GM18861 (cell line): ENCODE data around the gene NEURL2.
"Not testable (repeated sequence)": the region's sequence is repeated elsewhere in the genome, so short reads cannot be mapped to it uniquely, and the experiment has no call there.

ENCODE experiments used
- ATAC-seq: cut with Tn5 transposase; IDR thresholded peaks from one replicate; pipeline ENCODE4 v1.9.1; 2021; ENCODE audit not compliant: unreplicated experiment

Gene NEURL2, protein sequence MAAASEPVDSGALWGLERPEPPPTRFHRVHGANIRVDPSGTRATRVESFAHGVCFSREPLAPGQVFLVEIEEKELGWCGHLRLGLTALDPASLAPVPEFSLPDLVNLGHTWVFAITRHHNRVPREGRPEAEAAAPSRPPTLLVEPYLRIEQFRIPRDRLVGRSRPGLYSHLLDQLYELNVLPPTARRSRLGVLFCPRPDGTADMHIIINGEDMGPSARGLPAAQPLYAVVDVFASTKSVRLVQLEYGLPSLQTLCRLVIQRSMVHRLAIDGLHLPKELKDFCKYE

GRCh38 chr20:45890985-45891983 is at the start of gene NEURL2, which contains the start of gene CTSA:
NEURL2 (minus strand) TSS chr20:45891208; CDS start chr20:45890991, 217 bp downstream.
CTSA (plus strand) TSS chr20:45891335; CDS start chr20:45891569, 234 bp downstream.
- ATAC-seq: peak; percentile 55

GRCh38 chr20:45940469-45940868 is 49.5 kb upstream of the NEURL2 start:
- ATAC-seq: no peak

DNA sequence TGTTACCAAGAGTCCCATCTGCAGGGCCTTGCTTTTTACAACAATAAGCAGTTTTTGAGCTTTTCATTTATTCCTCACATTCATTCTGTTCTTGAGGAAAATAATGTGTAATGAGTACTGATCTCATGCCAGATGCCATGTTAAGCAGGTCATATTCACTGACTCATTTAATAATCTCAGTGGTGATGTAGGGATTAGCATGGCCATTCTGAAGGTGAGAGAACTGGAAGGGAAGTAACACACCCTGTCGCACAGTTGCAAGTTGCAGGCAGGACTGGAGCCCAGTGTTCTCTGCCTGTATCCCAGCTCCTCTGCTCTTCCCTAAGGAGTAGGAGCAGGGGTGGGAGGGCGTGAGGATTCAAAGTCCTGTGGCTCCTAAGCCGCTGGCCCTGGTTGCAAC is 49.0 kb upstream of the NEURL2 start:
- no peak for ATAC-seq

GRCh38 chr20:45938727-45939438 is 47.9 kb upstream of the NEURL2 start:
- ATAC-seq: no peak

GRCh38 chr20:45937765-45938164 is 46.8 kb upstream of the NEURL2 start:
- ATAC-seq: no peak

DNA sequence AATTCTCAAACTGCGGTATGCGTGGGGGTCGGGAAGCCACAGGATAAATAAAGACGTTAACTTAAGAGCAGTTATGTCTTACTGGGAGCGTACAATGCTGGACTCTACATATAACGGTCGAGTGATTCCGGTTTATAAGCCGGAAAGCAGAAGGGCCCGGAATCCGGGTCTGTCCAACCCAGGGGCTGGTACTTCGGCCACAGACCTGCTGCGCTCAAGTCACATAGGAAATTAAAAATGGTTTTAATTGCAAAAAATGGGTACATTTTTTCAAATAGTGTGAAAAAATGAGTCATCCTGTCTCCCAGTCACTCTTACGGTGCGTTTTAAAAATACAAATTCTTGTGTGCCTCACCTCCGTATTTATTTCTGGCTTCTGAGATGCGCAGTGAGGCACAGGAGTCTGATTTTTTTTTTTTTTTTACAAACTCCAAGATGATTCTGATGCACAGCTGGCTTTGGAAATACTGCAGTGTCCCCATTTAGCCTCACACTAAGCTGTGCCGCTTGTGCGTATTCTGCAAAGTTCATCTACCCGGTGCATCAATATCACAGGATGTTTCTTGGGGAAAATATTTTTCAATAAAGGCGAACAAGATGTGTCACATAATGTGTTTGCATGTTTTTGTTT is 44.5 kb upstream of the NEURL2 start:
- peak; percentile 11 for ATAC-seq

- peak; percentile 69 for ATAC-seq
These were observed 43.8 kb upstream of the NEURL2 start, which contains the start of gene PCIF1 for GRCh38 chr20:45934586-45935415. PCIF1 (plus strand) TSS chr20:45934683; CDS start chr20:45939000, 4,317 bp downstream.

DNA sequence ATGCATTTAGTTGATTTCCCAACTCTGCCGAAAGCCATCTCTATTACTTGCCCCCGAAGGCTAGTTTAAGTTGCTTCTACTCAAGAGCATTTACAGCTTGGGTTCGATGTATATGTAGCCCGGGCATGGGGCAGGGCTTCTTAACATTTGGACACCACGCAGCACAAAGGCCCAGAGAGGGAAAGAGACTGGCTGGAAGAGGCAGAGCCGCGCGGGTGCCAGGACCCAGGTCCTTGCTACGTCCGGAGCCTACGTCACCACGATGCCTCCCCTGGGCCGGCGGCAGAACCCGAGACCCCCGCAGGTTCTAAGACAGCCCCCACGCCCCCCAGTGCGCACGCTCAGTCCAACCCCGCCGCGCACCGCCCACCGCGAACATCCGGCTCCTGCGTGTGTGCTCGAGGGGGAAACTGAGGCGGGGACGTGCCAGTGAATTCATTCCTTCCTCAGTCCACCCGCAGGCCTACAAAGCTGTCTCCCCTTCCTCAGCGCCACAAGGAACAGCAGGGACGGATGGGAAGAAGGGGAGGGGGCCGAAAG is 43.1 kb upstream of the NEURL2 start:
- ATAC-seq: peak; percentile 2

GRCh38 chr20:45933266-45934045 is 42.4 kb upstream of the NEURL2 start:
- ATAC-seq: peak; percentile 28

- ATAC-seq: not testable (repeated sequence)
These were observed 40.7 kb upstream of the NEURL2 start for GRCh38 chr20:45931680-45932079.

GRCh38 chr20:45927071-45927878 is 36.3 kb upstream of the NEURL2 start:
- no peak for ATAC-seq

DNA sequence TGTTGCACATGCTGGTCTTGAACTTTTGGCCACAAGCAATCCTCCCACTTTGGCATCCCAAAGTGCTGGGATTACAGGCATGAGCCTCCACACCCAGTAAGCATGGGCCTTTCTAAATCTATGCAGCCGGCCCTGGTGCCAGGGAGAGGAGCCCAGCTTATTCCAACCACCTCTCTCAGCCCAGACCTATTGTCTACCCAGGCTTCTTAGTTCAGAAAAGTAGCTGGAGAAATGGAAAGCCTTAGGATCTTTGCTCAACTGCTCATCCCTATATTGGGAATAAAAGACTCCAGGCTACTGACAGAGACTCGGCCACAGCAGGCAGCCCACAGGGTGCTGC is 35.7 kb upstream of the NEURL2 start:
- ATAC-seq: no peak

GRCh38 chr20:45925821-45926506 is 35.0 kb upstream of the NEURL2 start:
- no peak for ATAC-seq

DNA sequence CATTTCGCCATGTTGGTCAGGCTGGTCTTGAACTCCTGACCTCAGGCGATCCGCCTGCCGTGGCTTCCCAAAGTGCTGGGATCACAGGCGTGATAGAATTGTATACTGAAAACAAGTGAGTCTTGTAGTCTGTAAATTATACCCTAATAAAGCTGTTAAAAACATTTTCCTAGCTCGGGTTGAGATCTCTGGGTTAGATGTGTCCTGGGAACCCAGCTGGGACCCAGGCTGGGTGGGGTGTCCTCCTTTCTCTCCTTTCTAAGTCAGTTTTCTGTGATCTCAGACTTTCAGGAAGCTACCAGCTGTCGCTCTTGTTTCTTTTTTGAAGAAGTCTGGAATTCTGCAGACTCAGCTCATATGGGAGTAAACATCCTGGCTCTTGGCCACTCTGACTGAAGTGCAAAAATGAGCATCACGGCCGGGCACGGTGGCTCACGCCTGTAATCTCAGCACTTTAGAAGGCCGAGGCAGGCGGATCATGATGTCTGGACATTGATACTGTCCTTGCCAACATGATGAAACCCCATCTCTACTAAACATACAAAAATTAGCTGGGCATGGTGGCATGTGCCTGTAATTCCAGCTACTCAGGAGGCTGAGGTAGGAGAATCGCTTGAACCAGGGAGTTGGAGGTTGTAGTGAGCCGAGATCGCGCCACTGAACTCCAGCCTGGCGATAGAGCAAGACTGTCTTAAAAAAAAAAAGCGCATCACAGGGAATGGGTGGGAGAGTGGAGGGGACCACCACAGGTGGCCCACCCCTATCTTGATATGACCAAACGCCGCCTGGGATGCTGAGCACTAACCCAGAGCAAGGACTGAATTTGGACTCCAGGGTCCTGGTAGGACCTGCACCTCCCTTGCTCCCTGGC is 33.6 kb upstream of the NEURL2 start:
- no peak for ATAC-seq

DNA sequence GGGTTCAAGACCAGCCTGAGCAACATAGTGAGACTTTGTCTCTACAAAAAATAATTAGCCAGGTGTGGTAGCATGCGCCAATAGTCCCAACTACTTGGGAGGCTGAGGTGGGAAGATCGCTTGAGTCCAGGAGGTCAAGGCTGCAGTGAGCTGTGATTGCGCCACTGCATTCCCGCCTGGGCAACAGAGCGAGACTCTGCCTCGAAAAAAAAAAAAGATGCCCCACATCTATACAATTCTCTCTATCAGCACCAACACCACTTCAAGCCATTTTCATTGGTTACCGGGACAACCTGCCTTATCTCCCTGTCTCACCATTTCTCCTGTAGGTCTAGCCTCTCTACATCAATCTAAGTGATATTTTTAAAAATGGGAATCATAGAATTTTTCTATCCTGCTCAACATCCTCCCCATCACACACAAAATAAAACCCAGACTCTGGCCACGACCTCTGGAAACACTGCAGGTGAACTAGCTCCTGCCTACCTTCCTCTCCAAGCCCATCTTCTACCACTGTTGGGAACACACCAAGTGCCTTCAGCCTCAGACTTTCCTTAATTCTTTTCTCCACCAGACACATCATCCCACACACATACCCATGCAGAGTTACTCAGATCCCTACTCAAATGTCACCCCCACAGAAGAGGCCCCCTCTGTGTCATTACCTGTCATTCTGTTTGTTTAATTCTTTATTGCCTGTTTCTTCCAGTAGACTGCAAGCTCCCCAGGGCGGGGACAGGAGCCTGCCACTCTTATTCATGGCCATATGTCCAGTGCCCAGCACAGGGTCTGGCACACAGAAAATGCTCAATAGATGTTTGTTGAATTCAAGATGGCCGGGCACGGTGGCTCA is 30.6 kb upstream of the NEURL2 start:
- no peak for ATAC-seq
